ENCODE measurements around the gene BCR.
"Not testable (repeated sequence)": the region's sequence is repeated elsewhere in the genome, so short reads cannot be mapped to it uniquely, and the experiment has no call there.

The BCR gene

GRCh38 chr22:23306438-23306921 is 126.2 kb downstream of the BCR start:
- Histone ChIP-seq H3K4me1 (ENCODE audit: insufficient read depth, insufficient read length) (no peaks in the 10 kb centered on the region), H3K27me3 (ENCODE audit: insufficient read depth, insufficient read length) (no peaks in the 10 kb centered on the region), H3K9ac (ENCODE audit: insufficient read length, low read depth) (no peak overlapping the region), H3K9me3 (ENCODE audit: insufficient read depth, low read length) (no peaks in the 10 kb centered on the region), H3K36me3 (ENCODE audit: insufficient read depth, insufficient read length, low read length) (peaks cover 19% of the 10 kb centered on the region), H3K4me3 (ENCODE audit: insufficient read length, low read depth) (no peak overlapping the region)
- no peak for DNase-seq (ENCODE audit: low read depth, low spot score)
- TF ChIP-seq SUZ12 (IDR thresholded peaks at IDR 0.05; ENCODE audit: extremely low read depth, insufficient read depth, insufficient read length) = no peak
- TF ChIP-seq YY1 (IDR thresholded peaks at IDR 0.05; ENCODE audit: insufficient read depth, insufficient read length) = no peak
- TF ChIP-seq ZNF274 (IDR thresholded peaks at IDR 0.05; ENCODE audit: low read depth, low read length) = no peak

GRCh38 chr22:23306926-23307325 is 126.6 kb downstream of the BCR start:
- no peak for TF ChIP-seq SUZ12 (IDR thresholded peaks at IDR 0.05; ENCODE audit: extremely low read depth, insufficient read depth, insufficient read length)
- no peak for TF ChIP-seq YY1 (IDR thresholded peaks at IDR 0.05; ENCODE audit: insufficient read depth, insufficient read length)
- TF ChIP-seq ZNF274 (IDR thresholded peaks at IDR 0.05; ENCODE audit: low read depth, low read length) = no peak
- Histone ChIP-seq H3K4me3 (ENCODE audit: insufficient read length, low read depth) (no peak overlapping the region), H3K9ac (ENCODE audit: insufficient read length, low read depth) (no peak overlapping the region), H3K9me3 (ENCODE audit: insufficient read depth, low read length) (no peaks in the 10 kb centered on the region), H3K36me3 (ENCODE audit: insufficient read depth, insufficient read length, low read length) (peaks cover 19% of the 10 kb centered on the region), H3K27me3 (ENCODE audit: insufficient read depth, insufficient read length) (no peaks in the 10 kb centered on the region), H3K4me1 (ENCODE audit: insufficient read depth, insufficient read length) (no peaks in the 10 kb centered on the region)
- DNase-seq (ENCODE audit: low read depth, low spot score) = no peak

GRCh38 chr22:23307511-23307910 is 127.2 kb downstream of the BCR start:
- not testable (repeated sequence) for H3K9me3 ChIP-seq (ENCODE audit: insufficient read depth, low read length); H3K4me1 ChIP-seq (ENCODE audit: insufficient read depth, insufficient read length); H3K27me3 ChIP-seq (ENCODE audit: insufficient read depth, insufficient read length); H3K4me3 ChIP-seq (ENCODE audit: insufficient read length, low read depth); H3K9ac ChIP-seq (ENCODE audit: insufficient read length, low read depth); DNase-seq (ENCODE audit: low read depth, low spot score)
- peaks cover 16% of the 10 kb centered on the region for H3K36me3 ChIP-seq (ENCODE audit: insufficient read depth, insufficient read length, low read length)

GRCh38 chr22:23309261-23309660 is 129.0 kb downstream of the BCR start:
- not testable (repeated sequence) for H3K4me1 ChIP-seq (ENCODE audit: insufficient read depth, insufficient read length); H3K9me3 ChIP-seq (ENCODE audit: insufficient read depth, low read length); DNase-seq (ENCODE audit: low read depth, low spot score); H3K9ac ChIP-seq (ENCODE audit: insufficient read length, low read depth); H3K4me3 ChIP-seq (ENCODE audit: insufficient read length, low read depth); H3K27me3 ChIP-seq (ENCODE audit: insufficient read depth, insufficient read length)
- peaks cover 15% of the 10 kb centered on the region for H3K36me3 ChIP-seq (ENCODE audit: insufficient read depth, insufficient read length, low read length)

- H3K36me3 ChIP-seq (ENCODE audit: insufficient read depth, insufficient read length, low read length) = peaks cover 18% of the 10 kb centered on the region
- DNase-seq (ENCODE audit: low read depth, low spot score); H3K9ac ChIP-seq (ENCODE audit: insufficient read length, low read depth); H3K4me3 ChIP-seq (ENCODE audit: insufficient read length, low read depth); H3K9me3 ChIP-seq (ENCODE audit: insufficient read depth, low read length); H3K4me1 ChIP-seq (ENCODE audit: insufficient read depth, insufficient read length); H3K27me3 ChIP-seq (ENCODE audit: insufficient read depth, insufficient read length): not testable (repeated sequence)
These were observed 130.3 kb downstream of the BCR start for GRCh38 chr22:23310443-23311097.

GRCh38 chr22:23311635-23312420 is 131.5 kb downstream of the BCR start:
- peaks cover 18% of the 10 kb centered on the region for H3K36me3 ChIP-seq (ENCODE audit: insufficient read depth, insufficient read length, low read length)
- H3K4me3 ChIP-seq (ENCODE audit: insufficient read length, low read depth); H3K4me1 ChIP-seq (ENCODE audit: insufficient read depth, insufficient read length); H3K9ac ChIP-seq (ENCODE audit: insufficient read length, low read depth); H3K9me3 ChIP-seq (ENCODE audit: insufficient read depth, low read length); DNase-seq (ENCODE audit: low read depth, low spot score); H3K27me3 ChIP-seq (ENCODE audit: insufficient read depth, insufficient read length): not testable (repeated sequence)

- no peaks in the 10 kb centered on the region for H3K27me3 ChIP-seq (ENCODE audit: insufficient read depth, insufficient read length)
- H3K4me3 ChIP-seq (ENCODE audit: insufficient read length, low read depth) = no peak overlapping the region
- DNase-seq (ENCODE audit: low read depth, low spot score) = no peak
- H3K9me3 ChIP-seq (ENCODE audit: insufficient read depth, low read length) = no peaks in the 10 kb centered on the region
- peaks cover 18% of the 10 kb centered on the region for H3K36me3 ChIP-seq (ENCODE audit: insufficient read depth, insufficient read length, low read length)
- H3K9ac ChIP-seq (ENCODE audit: insufficient read length, low read depth) = no peak overlapping the region
- no peak for TF ChIP-seq SUZ12 (IDR thresholded peaks at IDR 0.05; ENCODE audit: extremely low read depth, insufficient read depth, insufficient read length)
- TF ChIP-seq ZNF274 (IDR thresholded peaks at IDR 0.05; ENCODE audit: low read depth, low read length) = no peak
- no peak for TF ChIP-seq YY1 (IDR thresholded peaks at IDR 0.05; ENCODE audit: insufficient read depth, insufficient read length)
- H3K4me1 ChIP-seq (ENCODE audit: insufficient read depth, insufficient read length) = no peaks in the 10 kb centered on the region
These were observed 133.7 kb downstream of the BCR start for GRCh38 chr22:23313791-23314567.

Measured in NT2/D1 (cell line).